GM18909 (cell line): ENCODE measurements around the gene VSTM2L.

Experiments used
- ATAC-seq: cut with Tn5 transposase; IDR thresholded peaks from one replicate; pipeline ENCODE4 v1.9.1; 2021; ENCODE audit warnings: mild to moderate bottlenecking; ENCODE audit not compliant: unreplicated experiment, poor library complexity

VSTM2L gene

GRCh38 chr20:37877832-37878772 lies 24.8 kb upstream of the VSTM2L start:
- no peak for ATAC-seq

DNA sequence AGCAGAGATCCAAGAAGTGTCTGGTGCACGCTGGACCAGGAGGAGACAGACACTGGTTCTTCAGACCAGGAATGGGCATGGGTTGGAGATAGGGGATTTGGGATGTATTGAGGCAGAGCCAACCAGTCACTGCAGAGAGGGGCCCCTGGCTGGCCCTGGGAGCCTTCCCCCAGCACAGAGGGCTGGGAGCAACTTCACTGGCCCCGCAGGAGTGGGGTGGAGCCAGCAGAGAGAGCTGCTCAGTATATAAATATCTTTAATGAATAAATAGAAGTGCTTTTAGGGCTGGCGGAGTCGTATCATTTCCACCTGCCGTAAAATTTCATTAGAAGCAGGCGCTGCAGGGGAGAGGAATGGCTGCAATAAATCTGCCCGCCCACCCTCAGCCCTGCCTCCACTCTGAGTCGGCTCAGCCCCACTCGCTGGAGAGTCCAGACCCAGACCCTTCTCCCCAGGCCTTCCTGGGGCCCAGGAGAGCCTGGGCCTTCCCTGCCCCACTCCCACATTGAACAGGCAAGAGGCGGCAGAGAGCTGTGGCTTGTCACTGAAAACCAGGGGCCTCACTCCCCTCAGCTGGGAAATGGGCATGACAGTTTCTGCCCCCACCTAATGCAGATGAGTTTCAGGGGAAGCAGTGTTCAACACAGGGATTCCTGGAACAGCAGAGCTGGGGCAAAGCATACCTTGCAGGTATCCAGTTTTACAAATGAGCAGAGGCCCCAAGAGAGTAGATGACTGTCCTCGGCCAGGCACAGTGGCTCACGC lies 23.9 kb upstream of the VSTM2L start:
- no peak for ATAC-seq

- no peak for ATAC-seq
Observed at GRCh38 chr20:37879843-37880242, 23.1 kb upstream of the VSTM2L start.

DNA sequence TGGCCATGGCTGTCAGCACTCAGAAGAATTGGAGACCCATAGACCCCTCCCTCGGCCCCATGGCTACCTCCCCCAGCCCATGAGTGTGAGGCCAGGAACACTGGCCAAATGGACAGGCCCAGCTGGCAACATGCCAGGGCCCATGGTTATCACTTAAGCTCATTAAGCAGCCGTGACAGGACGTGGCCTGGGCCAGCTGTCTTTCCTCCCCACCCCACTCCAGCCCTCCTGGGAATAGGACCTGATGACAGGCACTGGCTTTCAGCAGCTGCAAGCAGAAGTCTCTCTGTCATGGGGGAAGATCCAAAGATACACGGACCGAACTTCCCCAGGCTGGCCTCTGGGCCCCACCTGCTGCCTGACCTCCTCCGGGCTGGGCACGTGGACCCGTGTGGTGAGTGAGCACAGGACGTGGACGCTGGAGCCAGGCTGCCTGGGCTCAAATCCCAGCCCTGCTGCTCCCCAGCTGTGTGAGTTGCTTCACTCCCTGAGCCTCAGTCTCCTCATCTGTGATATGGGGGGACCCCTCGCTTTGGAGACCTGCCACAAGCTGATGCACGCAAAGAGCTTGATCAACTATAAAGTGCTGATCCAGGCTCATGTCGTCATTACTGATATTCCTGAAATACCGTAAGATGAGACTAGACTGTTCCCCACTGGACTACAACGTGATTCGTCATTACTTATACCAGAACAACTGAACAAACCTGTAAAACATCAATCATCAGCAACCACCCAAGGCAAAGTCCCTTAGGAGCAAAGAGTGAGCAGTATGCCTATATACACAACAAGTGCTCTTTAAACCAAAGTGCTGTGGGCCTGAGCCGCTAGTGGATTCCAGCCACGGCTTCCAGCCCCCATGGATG lies 22.0 kb upstream of the VSTM2L start:
- no peak for ATAC-seq

GRCh38 chr20:37881601-37882343 lies 21.2 kb upstream of the VSTM2L start:
- ATAC-seq: no peak

DNA sequence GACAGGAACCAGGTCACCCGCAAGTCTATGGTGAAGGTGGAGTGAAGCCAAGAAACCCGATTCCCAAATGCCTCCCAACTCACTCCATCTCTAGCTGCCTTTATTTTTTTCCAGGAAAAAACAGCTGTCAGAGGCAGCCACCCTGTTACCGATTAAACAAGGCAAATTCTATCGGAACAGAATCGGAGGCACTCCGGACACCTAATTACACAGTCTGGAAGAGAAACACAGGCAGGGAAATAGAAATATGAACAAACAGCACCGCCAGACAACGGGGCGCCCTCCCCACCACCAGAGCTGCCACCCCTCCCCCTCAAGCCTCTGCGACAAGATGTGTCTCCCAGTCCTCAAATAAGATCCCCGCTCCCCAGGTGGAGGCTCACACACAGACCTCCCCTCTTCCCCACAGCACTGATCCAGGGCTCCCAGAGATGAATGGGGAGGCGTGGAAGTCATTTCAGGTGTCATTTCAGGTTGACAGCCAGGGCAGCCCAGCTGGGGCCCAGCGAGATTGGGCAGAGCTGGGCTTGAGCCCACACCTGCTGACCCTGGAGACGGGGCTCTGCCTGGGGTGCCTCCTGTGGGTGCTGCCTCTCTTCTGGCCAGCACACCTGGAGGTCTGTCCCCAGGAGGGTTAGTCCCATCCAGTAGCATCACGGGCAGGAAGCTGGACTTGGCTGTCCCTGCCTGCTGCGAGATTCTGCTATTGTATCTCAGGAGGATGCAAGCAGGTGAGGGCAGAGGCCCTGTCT lies 19.8 kb upstream of the VSTM2L start:
- ATAC-seq: no peak

- no peak for ATAC-seq
Observed at GRCh38 chr20:37885042-37885441, 17.9 kb upstream of the VSTM2L start.

DNA sequence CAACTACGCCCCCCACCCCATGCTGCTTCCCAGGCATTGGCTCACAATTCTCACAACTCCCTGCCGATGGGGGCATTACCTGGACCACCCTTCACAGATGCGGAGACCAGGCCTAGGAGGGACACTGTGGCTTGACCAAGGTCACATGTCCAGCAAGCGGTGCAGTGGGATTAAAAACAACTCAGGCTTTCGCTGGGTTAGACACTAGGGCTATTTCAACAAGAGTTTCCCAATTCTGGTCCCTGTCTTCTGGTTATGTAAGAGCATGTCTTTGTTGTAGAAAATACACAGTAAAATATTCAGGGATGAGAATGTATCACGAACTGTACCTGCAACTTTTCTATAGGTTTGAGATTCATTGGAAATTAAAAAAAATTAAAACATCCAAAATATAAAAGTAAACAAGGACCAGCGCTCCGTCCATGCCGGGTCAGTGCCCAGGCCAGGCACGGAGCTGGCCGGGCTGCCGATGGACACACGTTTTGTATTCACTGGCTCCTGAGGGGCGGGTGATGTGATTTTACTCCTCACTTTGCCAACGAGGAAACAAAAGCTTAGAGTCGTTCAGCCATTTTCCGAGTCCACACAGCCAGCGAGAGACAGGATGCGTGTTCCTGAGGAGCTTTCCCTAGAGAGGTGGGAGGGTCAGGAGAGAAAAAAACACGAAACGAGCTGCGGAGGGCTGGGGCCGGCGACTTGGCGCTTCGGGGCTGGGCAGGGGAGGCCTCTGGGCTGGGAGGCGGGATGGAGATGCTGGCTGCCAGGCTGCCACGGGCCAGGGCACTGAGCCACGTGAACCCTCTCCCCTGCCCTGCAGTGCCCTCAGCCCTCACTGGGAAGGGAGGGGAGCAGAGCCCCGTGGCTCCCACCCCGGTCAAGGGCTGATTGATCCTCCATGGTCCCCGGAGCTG lies 17.1 kb upstream of the VSTM2L start:
- no peak for ATAC-seq

DNA sequence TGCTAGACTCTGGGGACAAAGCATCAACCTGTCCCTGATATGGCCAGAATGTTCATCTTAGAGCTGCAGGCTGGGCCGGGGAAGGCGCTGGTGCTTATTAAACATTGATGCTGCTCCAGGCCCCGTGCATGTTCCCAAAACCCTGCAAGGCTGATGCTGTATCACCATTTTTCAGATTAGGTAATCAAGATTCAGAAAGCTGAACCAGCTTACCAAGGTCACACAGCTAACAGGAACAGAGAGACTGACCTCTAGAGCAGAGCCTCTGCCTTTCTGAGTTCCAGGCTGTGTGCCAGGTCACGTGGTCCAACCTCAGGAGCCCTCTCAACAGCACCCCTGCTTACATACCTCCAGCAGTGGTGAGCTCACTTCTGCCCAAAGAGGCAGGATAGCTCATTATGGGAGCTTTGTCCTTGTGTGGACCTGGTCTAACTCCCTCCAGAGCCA lies 16.1 kb upstream of the VSTM2L start:
- ATAC-seq: no peak

DNA sequence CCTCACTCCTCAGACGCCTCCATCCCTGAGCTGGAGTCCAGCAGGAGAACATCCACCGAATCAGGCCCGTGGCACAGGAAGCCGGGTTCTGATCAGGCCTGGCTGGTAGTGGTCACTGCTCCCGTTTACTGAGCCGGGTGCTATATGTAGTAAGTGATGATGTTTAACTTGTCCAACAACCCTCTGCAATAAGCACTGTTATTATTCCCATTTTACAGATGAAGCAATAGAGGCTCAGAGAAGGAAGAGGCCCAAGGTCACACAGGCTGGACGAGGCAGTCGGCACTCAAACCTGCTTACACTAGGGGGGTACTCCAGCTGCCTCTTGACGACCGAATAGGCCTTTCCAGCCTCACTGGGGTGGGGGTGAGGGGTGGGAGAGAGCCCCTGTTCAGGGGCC lies 14.3 kb upstream of the VSTM2L start:
- no peak for ATAC-seq

GRCh38 chr20:37890108-37890507 lies 12.8 kb upstream of the VSTM2L start:
- ATAC-seq: no peak

- no peak for ATAC-seq
Observed at GRCh38 chr20:37890643-37891042, 12.3 kb upstream of the VSTM2L start.

DNA sequence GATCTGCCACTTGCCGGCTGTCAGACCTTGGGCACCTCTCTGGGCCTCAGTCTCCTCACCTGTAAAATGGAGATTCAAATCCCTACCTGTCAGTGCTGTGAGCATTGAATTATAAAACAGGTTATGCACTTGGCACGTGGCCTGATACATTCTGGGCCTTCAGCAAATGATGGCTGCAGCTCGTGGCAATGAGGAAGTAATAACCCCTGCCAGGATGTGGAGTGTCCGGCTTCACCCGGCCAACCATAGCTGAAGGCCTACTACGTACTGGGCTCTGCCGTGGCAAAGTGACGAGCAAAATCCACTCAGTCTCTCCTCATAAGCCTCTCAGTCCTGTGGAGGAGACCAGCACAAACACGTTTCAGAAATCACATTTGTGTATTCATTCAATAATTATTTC lies 10.9 kb upstream of the VSTM2L start:
- no peak for ATAC-seq

- ATAC-seq: no peak
Observed at GRCh38 chr20:37893566-37894241, 9.2 kb upstream of the VSTM2L start.

DNA sequence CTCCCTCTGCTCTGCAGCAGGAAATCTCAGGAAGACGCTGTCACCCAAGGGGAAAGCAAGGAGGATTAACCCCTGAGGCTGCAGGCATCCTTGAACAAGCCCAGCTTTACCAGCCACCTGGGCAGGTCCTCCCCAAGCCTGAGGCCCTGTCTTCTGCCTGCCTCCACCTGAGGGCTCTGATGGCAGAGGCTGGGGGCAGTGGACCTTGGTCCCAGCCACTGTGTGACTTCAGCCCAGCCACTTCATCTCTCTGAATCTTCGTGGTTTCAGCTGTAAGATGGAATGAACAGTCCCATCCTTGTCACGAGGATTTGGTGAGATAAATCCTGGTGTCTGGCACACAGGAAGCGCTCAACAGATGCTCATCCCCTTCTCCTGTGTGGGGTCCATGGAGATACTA lies 8.5 kb upstream of the VSTM2L start:
- ATAC-seq: no peak

GRCh38 chr20:37895166-37895565 lies 7.8 kb upstream of the VSTM2L start:
- no peak for ATAC-seq

- no peak for ATAC-seq
Observed at GRCh38 chr20:37896932-37897548, 5.9 kb upstream of the VSTM2L start.
